Measurements from ENCODE around the gene GDF7. TPM values are rescaled to one million over a fixed set of nuclear protein-coding genes. Genes with fewer than 3 reads are reported as not detected.

GDF7 gene
- total RNA-seq, 3 donors from 2014 or later: 0.14 to 0.73 (median 0.14) TPM

DNA sequence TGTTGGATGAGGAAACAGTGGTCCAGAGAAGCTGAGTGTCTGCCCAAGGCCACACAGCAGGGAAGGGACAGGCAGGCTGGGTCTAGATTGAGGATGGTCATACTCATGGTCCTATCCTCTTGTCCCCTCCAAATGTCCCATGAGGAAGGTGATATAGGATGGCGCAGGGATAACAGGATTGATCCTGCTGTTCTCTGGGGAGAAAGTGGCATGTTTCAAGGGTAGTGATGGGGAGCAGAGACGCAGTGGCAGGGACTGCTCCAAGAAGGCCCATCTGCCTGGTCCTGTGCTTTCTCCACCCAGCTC lies 40.6 kb upstream of the GDF7 start:
- DNase-seq: no peak
- H3K4me1 ChIP-seq (ENCODE audit: low read depth): no peaks in the 10 kb centered on the region
- H3K36me3 ChIP-seq (ENCODE audit: low read depth): no peaks in the 10 kb centered on the region
- TF ChIP-seq, protein P1, sequence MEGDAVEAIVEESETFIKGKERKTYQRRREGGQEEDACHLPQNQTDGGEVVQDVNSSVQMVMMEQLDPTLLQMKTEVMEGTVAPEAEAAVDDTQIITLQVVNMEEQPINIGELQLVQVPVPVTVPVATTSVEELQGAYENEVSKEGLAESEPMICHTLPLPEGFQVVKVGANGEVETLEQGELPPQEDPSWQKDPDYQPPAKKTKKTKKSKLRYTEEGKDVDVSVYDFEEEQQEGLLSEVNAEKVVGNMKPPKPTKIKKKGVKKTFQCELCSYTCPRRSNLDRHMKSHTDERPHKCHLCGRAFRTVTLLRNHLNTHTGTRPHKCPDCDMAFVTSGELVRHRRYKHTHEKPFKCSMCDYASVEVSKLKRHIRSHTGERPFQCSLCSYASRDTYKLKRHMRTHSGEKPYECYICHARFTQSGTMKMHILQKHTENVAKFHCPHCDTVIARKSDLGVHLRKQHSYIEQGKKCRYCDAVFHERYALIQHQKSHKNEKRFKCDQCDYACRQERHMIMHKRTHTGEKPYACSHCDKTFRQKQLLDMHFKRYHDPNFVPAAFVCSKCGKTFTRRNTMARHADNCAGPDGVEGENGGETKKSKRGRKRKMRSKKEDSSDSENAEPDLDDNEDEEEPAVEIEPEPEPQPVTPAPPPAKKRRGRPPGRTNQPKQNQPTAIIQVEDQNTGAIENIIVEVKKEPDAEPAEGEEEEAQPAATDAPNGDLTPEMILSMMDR (IDR thresholded peaks at IDR 0.05): no peak
- no peaks in the 10 kb centered on the region for H3K9me3 ChIP-seq
- intact Hi-C loops (cut with DNase I, micrococcal nuclease): no loop called here
- ATAC-seq: no peak
- H3K4me3 ChIP-seq: no peak overlapping the region

DNA sequence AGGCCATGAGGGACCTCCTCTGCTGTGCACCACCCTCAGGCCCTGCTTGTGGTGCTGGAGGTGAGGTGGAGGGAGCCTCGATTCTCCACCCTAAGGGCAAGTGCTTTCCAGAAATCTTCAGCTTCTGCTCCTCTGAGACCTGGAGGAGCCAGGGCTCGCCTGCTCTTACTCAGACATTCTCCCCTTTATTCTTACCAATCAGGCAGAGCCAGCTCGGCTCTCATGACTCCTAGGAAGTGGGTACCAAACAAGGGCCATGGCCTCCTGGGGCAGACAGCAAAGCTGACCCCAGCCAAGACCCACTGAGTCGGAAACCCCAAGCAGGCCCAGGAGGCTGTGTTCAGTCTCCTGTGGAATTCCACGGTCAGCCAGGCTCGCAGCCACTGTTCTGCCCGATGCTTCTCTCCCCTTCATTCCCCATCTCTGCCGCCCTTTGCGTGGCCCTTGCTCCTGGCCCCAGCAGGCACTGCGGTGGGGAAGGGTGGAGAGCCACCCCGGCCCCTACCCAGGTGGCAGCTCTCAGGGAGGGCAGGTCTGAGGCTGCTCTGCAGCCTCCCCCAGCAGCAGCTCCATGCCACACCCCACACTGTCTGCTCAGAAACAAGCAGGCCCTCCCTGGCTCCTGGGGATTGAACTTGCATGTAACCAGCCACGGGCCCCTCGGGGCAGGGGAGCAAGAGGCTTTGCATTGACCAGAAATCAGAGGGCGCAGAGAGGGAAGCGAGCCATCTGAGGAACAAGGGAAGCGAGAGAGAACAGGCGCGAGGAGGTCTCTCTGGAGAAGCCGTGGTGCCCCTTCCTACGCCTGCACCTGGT lies 40.0 kb upstream of the GDF7 start:
- Histone ChIP-seq H3K4me3 (no peak overlapping the region), H3K9me3 (no peaks in the 10 kb centered on the region), H3K4me1 (ENCODE audit: low read depth) (no peaks in the 10 kb centered on the region), H3K36me3 (ENCODE audit: low read depth) (no peaks in the 10 kb centered on the region)
- ATAC-seq (no peak), DNase-seq (peak in 2 of 3 donors; percentile 15 to 33)
- TF ChIP-seq, protein P1 (IDR thresholded peaks at IDR 0.05): no peak
- intact Hi-C loops (cut with DNase I, micrococcal nuclease): no loop called here

DNA sequence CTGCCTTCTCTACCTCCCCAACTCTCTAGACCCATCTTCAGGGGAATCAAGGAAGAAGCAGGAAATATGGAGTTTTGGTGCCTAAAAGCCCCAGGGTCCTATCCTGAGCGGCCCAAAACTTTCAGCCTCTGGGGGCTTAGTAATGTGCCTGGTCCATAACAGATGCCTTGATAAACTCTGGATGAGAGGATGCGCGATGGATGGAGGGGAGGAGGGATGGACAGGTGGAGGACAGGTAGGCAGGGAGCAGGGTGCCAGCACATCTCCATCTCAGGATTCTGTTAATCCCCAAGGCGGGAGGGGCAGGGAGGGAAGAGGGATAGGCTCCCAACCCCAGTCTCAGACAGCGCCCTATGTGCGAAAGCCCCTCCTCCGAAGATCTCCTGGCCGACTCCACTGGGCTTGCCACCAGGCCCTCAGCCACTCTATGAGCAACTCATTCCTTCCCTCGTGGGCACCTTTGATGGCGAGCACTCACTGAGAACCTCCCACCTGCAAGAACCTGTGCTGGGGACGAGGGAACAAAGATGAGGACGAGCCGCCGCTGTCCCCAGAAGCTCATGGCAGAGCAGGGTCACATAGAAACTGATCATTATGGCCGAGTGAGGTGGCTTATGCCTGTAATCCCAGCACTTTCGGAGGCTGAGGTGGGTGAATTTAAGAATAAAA lies 39.1 kb upstream of the GDF7 start:
- intact Hi-C loops (cut with DNase I, micrococcal nuclease): no loop called here
- TF ChIP-seq, protein P1 (IDR thresholded peaks at IDR 0.05): no peak
- ATAC-seq (no peak), DNase-seq (peak in 2 of 3 donors; percentile 5 to 42)
- no peaks in the 10 kb centered on the region for H3K9me3 ChIP-seq
- H3K4me3 ChIP-seq: no peak overlapping the region
- no peaks in the 10 kb centered on the region for H3K36me3 ChIP-seq (ENCODE audit: low read depth)
- H3K4me1 ChIP-seq (ENCODE audit: low read depth): no peaks in the 10 kb centered on the region

DNA sequence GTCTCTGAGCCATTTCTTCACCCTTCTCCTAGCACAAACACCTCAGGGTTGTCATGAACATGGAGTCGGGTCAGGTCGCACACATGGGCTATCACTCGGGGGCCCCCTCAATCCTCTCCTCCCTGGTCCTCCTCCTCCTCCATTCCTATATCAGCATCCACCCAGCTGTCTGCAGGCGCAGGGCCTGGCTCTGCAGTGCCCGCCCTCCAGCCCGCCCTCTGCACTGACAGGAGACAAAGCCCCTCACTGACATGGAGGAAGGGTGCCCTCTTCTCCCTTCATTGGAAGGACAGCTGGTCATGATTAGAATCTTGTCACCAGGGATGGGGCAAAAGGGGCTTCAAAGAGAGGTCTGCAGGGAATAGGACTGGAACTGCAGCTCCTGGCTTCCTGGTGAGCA lies 37.8 kb upstream of the GDF7 start:
- H3K36me3 ChIP-seq (ENCODE audit: low read depth): no peaks in the 10 kb centered on the region
- DNase-seq (peak in 1 of 3 donors; percentile 38), ATAC-seq (no peak)
- H3K4me3 ChIP-seq: no peak overlapping the region
- peaks cover 3% of the 10 kb centered on the region for H3K4me1 ChIP-seq (ENCODE audit: low read depth)
- TF ChIP-seq, protein P1 (IDR thresholded peaks at IDR 0.05): no peak
- no peaks in the 10 kb centered on the region for H3K9me3 ChIP-seq
- intact Hi-C loops (cut with DNase I, micrococcal nuclease): no loop called here

DNA sequence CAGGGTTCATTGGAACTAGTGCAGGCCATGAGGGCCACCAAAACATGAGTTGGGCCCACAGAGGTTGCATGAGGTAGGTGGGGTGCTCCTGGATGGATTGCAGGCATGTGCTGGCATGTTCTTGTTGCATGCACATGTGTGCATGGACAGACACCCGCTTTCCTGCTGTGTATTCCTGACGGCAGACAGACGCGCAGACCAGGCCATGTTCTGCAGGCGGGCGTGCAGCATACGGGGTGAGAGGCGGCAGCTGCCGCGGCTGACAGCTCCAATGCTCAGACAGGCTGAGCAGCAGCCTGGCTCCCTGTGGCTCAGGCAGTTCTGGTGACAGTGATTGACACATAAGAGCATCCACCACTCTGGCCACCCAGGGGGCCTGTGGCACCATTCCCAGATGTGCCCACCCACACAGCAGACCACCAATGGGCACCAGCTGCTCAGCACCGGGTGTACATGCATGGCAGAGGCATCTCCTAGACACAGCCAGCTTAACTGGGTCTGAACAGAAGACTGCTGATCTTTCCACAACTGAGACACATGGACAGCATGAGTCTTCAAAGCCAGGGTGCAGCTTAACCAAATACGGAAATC lies 37.3 kb upstream of the GDF7 start:
- DNase-seq: peak in 2 of 3 donors; percentile 23 to 37
- Histone ChIP-seq H3K36me3 (ENCODE audit: low read depth) (no peaks in the 10 kb centered on the region), H3K4me3 (no peak overlapping the region), H3K4me1 (ENCODE audit: low read depth) (peaks cover 8% of the 10 kb centered on the region), H3K9me3 (no peaks in the 10 kb centered on the region)
- TF ChIP-seq, protein P1 (IDR thresholded peaks at IDR 0.05): no peak
- no peak for ATAC-seq
- intact Hi-C loops (cut with DNase I, micrococcal nuclease): loop anchor here in 1 of 2 donors (10.0 kb wide), 1 partner anchor 185 kb away; the partner anchor contains the start of gene RHOB
